NCI-H1436 treated with DMSO at 0.1 percent for 48 hours (cell line): Measurements from ENCODE around the gene TDRD10.

Experiments
- DNase-seq: peaks from one replicate; lab custom pipeline; 2025; lab: John Stamatoyannopoulos, UW

TDRD10 gene

DNA sequence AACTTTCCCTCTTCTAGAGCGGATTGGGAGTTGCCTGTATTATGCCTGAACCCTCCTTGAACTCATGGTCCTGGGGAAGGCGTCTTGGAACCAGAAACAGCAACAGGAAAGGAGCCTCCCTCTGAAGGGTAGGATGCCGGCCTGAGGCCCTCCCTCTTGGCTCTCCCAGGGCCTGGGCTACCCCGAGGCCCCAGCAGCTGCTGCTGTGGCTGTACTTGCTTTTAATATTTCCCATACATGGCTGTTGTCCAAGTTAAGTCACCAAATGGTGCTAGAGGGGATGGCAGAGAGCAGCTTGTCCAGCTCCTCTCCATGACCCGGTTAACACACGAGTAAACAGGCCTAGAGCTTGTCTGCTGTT is 76.0 kb downstream of the TDRD10 start:
- DNase-seq: no peak

DNA sequence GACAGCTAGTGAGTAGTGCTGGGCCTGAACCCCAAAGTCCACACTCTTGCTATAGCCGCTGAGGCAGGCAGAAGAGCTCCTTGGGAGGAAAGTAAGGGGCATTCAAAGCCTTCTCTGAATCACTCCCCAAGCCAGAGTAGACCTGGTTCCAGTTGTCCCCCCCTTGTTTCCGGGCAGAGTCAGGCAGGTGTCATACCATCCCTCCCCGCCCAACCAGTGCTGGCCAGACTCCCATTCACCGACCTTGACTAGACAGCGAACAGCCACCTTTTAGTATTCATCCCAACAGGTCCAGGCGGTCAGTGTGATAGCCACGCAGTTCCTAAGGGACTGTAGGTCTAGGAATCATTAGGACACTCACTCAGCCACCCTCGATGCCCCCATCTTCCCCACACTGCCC is 77.4 kb downstream of the TDRD10 start:
- DNase-seq: no peak

DNA sequence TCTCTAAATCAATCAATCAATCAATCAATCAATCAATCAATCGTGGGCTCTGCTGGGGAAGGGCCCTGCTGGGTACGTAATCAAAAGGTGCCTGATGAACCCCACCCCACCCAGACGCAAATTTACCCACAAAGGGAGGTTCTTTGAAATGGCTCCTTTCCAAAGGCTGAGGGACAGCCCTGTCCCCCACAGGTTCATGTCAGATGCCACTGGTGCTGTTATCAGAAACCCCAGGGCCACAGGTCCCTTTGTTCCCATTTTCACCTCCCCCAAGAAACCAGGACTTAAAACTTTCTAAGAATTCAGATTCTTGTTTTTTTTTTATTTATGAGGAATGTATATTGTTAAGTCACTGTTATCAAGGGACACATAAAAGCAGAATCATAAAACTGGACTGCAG is 79.7 kb downstream of the TDRD10 start:
- DNase-seq: no peak

DNA sequence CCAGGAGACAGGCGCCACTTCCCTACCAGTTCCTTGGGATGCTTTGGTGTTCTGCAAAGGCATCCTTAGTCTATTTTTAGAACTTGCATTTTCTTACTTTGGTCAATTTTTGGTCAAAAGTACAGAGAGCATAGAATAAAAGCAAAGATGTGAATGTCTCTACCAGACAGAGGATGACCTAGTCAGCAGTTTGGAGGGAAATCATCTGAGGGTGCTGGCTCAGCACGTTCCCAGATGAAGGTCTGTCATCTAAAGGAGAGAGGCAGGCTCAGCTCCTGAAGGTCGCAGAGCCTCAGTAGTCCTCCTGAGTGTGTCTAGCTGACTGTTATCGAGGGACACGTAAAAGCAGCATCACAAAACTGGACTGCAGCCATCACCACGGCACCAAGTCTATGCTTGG is 80.9 kb downstream of the TDRD10 start:
- DNase-seq: no peak

DNA sequence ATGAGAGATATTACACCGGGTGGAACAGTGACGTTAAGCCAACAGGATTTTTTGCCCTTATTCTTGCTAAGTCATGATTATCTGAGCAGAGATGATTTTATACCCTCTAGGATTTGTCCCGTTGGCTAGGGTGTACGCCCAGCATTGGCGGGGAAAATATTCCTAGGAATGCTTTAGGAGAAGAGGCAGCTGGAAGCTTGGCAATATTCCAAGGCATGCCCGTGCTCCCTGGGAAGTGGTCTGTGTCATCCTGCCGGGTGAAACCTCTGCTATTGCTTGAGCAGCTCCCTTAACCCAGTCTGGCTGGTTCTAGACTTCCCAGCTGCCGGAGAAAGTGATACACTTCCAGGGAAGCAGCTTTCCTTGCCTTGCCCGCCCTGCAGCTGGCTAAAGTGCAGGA is 81.8 kb downstream of the TDRD10 start:
- no peak for DNase-seq

DNA sequence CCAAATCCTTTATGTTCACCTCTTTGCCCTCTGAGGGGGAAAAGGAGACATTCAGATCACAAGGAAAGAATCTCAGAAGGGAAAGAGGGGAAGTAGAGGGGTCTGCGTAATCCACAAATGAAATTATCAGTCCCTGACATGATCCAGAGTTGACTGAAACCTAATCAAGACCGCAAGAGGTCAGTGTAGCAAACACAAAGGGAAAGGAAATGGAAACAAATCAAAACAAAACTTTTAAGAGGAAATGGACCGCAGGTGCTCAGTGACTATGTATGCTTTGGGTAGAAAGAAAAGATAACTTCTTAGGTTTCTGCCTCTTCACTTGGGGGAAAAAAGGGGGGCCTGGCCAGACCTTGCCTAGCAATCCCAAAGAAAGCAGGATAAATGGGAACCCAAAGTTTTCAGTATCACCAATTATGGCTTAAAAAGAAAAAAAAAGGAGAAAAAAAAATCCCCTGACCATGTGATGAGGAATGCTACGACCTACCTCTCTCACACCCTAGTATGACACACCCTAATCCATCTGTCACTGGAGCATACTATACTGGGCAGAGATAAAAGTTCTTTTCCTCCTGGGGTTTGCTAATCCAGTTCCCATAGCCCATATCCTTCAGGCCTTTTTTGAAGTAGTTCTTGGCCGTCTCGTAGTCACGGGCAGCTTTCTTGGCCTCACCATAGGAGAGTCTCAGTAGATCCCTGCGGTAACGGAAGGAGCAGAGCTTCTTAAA is 82.4 kb downstream of the TDRD10 start:
- no peak for DNase-seq

DNA sequence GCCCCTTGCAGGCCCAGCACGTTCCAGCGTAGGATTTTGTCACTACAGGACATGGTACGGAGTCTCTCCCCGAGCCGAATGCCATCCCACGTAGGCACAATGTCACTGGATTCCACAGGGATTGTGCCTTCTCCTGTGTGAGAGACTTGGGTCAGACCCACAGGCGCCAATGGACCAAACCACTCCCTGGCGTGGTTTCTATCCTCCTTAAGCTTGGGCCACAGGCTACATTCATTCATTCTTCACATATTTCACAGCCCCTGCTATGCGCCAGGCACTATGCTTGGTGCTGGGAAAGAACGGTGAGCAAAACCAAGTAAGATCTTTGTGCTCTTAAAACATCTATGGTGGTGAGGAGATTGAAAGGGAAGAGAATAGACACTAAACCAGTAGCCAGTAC is 84.2 kb downstream of the TDRD10 start:
- DNase-seq: no peak

DNA sequence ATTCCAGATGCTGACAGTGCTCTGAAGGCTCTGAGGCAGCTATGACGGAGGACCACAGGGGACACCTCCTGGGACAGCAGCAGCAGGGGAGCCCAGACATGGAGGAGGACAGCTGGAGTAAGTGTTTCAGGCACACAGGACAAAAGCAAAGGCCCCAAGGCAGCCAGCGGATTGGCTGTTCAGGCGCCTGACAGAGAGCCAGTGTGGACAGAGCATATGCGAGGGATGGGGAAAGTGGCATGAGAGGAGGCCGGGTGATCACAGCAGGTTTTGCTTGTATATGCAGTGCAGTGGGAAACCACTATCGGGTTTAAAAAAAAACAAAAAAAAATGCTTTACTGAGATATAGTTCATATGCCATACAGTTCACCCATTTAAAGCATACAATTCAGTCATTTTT is 84.6 kb downstream of the TDRD10 start:
- no peak for DNase-seq

DNA sequence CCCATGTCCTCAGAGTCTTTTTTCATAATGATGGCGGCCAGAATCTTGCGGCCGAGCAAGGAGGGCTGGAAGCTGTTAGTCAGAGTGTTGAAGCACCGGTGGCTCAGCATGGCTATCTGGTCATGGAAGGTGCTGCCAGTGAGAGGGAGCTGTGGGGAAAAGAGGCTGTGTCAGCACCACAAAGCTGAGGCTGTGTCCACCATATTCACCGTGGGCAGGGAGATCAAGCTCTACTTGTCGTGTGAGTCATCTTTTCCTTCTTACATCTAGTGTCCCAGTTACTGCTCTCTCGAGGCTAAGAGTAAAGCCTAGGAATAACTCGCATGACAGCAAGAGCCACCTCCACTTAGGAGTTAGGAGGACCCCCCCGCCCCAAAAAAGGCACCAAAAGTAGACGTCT is 87.8 kb downstream of the TDRD10 start:
- DNase-seq: no peak

DNA sequence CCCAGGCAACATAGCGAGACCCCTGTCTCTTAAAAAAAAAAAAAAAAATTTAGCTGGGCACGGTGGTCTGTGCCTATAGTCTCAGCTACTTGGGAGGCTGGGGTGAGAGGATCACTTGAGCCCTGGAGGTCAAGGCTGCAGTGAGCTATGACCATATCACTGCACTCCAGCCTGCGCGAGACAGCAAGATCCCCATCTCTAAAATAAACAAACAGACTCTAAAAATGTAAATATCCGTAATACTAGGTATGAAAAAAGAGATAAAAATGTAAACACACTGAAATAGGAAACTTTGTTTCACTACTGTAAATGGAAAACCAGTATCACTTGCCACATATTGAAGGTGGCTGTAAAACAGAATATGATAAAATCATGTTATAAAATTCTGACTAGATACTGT is 88.7 kb downstream of the TDRD10 start:
- DNase-seq: no peak

DNA sequence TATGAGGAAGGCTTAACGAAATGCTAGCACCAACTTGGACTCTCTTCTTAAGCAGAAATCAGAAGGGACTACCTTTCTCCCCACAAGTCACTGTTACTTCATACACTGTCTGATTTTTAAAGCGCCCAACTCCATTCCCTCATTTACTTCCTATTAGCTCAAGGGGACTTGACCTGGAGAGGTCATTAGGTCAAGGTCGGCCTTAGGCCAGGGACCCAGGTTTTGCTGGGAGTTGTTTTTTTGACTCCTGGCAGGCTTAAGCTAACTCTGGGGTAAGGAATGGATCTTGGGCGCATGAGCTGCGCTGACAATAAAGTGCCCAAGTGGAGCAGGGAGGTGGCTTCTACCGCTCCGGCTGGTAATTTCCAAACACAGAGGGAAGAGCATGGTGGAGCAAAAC is 89.2 kb downstream of the TDRD10 start:
- DNase-seq: no peak

DNA sequence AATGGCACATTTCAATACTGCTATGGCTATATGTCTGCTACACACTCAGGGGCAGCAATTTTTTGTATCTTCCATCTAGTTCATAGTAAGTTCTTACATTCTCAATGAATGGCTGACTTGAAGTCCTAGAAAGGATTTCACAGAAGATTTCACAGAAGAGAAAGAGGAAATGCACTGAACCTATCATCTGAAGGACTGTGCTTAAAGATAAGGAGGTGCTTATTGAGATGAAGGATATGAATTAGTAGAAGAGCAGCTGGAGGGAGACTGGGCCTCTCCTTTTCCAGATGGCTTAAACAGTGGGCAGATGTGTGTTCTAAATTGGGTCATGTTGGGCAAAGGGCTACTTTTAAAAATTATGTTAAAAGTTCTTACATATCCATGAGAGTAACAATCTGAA is 91.4 kb downstream of the TDRD10 start:
- DNase-seq: no peak

DNA sequence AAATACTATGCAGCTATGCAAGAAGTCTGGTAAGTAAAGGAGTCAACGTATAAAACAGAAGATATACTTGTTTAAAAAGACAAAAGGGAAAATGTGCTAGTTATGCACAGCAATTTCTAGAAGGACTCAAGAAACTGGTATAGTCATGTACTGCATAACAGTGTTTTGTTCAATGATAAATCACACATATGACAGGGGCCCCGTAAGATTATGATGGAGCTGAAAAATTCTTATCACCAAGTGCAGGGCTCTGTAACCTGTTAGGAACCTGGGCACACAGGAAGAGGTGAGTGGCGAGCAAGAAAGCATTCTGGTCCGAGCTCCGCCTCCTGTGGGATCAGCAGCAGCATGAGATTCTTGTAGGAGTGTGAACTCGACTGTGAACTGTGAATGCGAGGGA is 92.8 kb downstream of the TDRD10 start:
- DNase-seq: no peak

DNA sequence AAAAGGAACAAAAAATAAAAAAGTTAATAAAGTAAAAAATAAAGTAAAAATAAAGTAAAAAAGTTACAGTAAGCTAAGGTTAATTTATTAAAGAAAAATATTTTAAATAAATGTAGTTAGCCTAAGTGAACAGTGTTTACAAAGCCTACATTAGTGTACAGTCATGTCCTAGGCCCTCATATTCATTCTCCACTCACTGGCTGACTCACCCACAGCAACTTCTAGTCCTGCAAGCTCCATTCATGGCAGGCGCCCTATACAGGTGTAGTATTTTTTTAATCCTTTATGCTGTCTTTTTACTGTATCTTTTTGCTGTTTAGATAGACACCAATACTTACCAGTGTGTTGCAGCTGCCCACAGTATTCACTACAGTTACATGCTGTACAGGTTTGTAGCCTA is 93.6 kb downstream of the TDRD10 start:
- DNase-seq: no peak
